ENCODE results near the gene GPR162. TPM values are rescaled to one million over a fixed set of nuclear protein-coding genes. Genes with fewer than 3 reads are reported as not detected.

The GPR162 gene
- total RNA-seq, 1 experiment from 2014 or later = 2.4 TPM

DNA sequence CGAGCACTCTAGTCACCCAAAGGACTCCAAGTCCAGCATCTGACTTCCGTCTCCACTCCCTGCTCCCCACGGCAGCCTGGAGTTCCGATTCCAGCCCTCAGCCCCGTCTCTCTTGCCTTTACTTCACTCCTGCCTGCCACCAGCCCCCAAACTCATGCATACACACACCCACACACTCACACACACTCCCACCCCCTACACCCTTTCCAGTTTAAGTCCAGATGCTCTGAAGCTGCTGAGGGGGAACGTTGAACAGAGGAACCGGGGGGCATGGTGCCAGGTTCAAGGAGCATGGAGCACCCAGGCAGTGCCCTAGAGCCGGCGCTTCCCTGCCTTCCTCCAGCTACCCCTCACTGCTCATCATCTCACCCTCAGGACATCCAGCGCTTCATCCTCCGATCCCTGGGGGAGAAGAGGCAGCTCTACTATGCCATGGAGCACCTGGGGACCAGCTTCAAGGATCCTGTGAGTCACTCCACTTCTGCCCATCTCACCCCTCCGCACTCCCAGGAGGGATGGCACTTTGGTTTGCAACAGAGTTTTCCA, 9.9 kb downstream of the GPR162 start:
- H3K4me2 ChIP-seq = no peak overlapping the region
- H2AFZ ChIP-seq = no peak overlapping the region
- H3F3A ChIP-seq (ENCODE audit: insufficient read depth, low read depth) = no peaks in the 10 kb centered on the region
- no peaks in the 10 kb centered on the region for H3K9me2 ChIP-seq (ENCODE audit: insufficient read depth)
- BruUV-seq (replicated peaks) = no TSS peak
- H4K20me1 ChIP-seq (ENCODE audit: insufficient read depth) = no peaks in the 10 kb centered on the region
- intact Hi-C loops (cut with micrococcal nuclease; ENCODE audit: unreplicated experiment) = no loop called here
- DNase-seq = no peak
- H3K79me2 ChIP-seq (ENCODE audit: low read depth) = no peaks in the 10 kb centered on the region
- H3K9me3 ChIP-seq (ENCODE audit: insufficient read depth, low read depth) = no peaks in the 10 kb centered on the region
- no peak overlapping the region for H3K4me3 ChIP-seq
- ChIA-PET CTCF (interaction anchor here (0.6 to 0.7 kb wide), 2 partner anchors 140 to 299 kb away, joined by 6 to 7 read pairs; no protein-coding TSS in a partner anchor), POLR2A (ENCODE audit: unreplicated experiment) (interaction anchor here (0.5 kb wide), 1 partner anchor 23 kb away, joined by 3 read pairs; no protein-coding TSS in a partner anchor)
- peaks cover 63% of the 10 kb centered on the region for H3K27me3 ChIP-seq (ENCODE audit: insufficient read depth, low read depth)
- H3K4me1 ChIP-seq (replicated peaks; ENCODE audit: insufficient read depth) = no peaks in the 10 kb centered on the region
- TF ChIP-seq, protein P1, sequence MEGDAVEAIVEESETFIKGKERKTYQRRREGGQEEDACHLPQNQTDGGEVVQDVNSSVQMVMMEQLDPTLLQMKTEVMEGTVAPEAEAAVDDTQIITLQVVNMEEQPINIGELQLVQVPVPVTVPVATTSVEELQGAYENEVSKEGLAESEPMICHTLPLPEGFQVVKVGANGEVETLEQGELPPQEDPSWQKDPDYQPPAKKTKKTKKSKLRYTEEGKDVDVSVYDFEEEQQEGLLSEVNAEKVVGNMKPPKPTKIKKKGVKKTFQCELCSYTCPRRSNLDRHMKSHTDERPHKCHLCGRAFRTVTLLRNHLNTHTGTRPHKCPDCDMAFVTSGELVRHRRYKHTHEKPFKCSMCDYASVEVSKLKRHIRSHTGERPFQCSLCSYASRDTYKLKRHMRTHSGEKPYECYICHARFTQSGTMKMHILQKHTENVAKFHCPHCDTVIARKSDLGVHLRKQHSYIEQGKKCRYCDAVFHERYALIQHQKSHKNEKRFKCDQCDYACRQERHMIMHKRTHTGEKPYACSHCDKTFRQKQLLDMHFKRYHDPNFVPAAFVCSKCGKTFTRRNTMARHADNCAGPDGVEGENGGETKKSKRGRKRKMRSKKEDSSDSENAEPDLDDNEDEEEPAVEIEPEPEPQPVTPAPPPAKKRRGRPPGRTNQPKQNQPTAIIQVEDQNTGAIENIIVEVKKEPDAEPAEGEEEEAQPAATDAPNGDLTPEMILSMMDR (conservative IDR thresholded peaks at IDR 0.05) = no peak
- TF ChIP-seq EZH2 (IDR thresholded peaks at IDR 0.05; ENCODE audit: low read depth) = no peak
- H3K36me3 ChIP-seq (ENCODE audit: low read depth) = no peaks in the 10 kb centered on the region
- no peak overlapping the region for H3K27ac ChIP-seq

DNA sequence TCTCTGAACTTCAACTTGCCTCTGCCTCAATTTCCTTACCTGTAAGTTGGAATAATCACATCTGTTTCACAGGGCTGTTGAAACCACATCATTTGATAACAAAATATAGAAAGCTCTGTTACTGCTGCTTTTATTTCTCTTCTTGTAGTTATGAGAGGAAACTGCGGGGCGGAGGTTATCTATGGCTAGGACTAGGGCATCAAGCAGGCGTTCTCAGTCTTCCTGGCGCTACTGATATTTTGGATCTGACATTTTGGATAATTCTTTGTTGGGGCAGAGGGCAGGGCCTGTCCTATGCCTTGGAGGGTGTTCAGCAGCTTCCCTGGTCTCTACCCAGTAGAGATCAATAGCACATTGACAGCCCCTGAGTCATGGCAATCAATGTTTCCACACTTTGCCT, 10.5 kb downstream of the GPR162 start:
- H3F3A ChIP-seq (ENCODE audit: insufficient read depth, low read depth) = no peaks in the 10 kb centered on the region
- no TSS peak for BruUV-seq (replicated peaks)
- H3K4me3 ChIP-seq = no peak overlapping the region
- no peaks in the 10 kb centered on the region for H3K79me2 ChIP-seq (ENCODE audit: low read depth)
- no peak for TF ChIP-seq EZH2 (IDR thresholded peaks at IDR 0.05; ENCODE audit: low read depth)
- TF ChIP-seq, protein P1 (conservative IDR thresholded peaks at IDR 0.05) = no peak
- no peak overlapping the region for H2AFZ ChIP-seq
- no peak for DNase-seq
- H3K36me3 ChIP-seq (ENCODE audit: low read depth) = no peaks in the 10 kb centered on the region
- H3K27me3 ChIP-seq (ENCODE audit: insufficient read depth, low read depth) = peaks cover 57% of the 10 kb centered on the region
- H3K4me1 ChIP-seq (replicated peaks; ENCODE audit: insufficient read depth) = no peaks in the 10 kb centered on the region
- H4K20me1 ChIP-seq (ENCODE audit: insufficient read depth) = no peaks in the 10 kb centered on the region
- no peak overlapping the region for H3K4me2 ChIP-seq
- H3K27ac ChIP-seq = no peak overlapping the region
- H3K9me2 ChIP-seq (ENCODE audit: insufficient read depth) = no peaks in the 10 kb centered on the region
- intact Hi-C loops (cut with micrococcal nuclease; ENCODE audit: unreplicated experiment) = no loop called here
- CTCF ChIA-PET = interaction anchor here (0.6 kb wide), 1 partner anchor 141 kb away, joined by 6 read pairs; no protein-coding TSS in a partner anchor
- POLR2A ChIA-PET (ENCODE audit: unreplicated experiment) = interaction anchor here (0.5 to 0.6 kb wide), 2 partner anchors 24 to 300 kb away, joined by 3 to 6 read pairs; no protein-coding TSS in a partner anchor
- H3K9me3 ChIP-seq (ENCODE audit: insufficient read depth, low read depth) = no peaks in the 10 kb centered on the region

DNA sequence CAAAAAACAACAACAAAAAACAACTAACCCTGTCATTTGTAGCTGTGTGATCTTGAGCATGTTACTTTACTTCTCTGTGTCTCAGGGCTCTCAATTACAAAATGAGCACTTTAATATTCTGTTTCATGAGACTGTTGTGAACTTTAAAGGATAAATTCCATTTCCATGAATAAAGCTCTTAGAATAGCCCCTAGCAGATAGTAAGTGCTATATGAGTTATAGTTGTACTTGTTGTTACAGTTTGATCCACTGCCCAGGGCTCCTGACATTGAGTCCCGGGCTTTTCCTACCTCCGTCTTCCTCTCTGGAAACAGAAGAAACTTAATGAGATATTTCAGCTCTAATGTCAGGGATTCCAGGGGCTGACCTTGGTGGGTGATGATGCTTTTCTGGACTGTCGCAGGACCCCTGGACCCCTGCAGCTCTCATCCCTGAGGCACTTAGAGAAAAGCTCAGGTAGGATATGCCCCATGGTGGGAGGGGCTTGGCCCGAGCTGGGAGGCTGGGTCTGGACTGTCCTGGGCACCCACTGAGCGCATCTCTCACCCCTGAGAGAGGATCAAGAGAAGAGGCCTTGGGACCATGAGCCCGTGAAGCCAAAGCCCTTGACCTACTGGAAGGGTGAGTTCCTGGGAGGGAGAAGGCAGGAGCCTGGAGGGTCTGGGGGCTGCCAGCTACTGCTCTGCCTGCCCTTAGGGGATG, 11.7 kb downstream of the GPR162 start:
- Histone ChIP-seq H3K9me2 (ENCODE audit: insufficient read depth) (no peaks in the 10 kb centered on the region), H3K79me2 (ENCODE audit: low read depth) (no peaks in the 10 kb centered on the region), H3K27me3 (ENCODE audit: insufficient read depth, low read depth) (peaks cover 47% of the 10 kb centered on the region), H3F3A (ENCODE audit: insufficient read depth, low read depth) (no peaks in the 10 kb centered on the region), H3K27ac (no peak overlapping the region), H3K4me3 (no peak overlapping the region), H4K20me1 (ENCODE audit: insufficient read depth) (no peaks in the 10 kb centered on the region), H3K36me3 (ENCODE audit: low read depth) (no peaks in the 10 kb centered on the region), H3K9me3 (ENCODE audit: insufficient read depth, low read depth) (no peaks in the 10 kb centered on the region), H3K4me1 (replicated peaks; ENCODE audit: insufficient read depth) (no peaks in the 10 kb centered on the region), H3K4me2 (no peak overlapping the region), H2AFZ (no peak overlapping the region)
- ChIA-PET CTCF (interaction anchor here (0.5 kb wide), 2 partner anchors 151 to 188 kb away, joined by 4 read pairs; no protein-coding TSS in a partner anchor), POLR2A (ENCODE audit: unreplicated experiment) (interaction anchor here (0.6 to 0.7 kb wide), 2 partner anchors 11 to 90 kb away, joined by 5 to 7 read pairs; no protein-coding TSS in a partner anchor)
- DNase-seq = no peak
- intact Hi-C loops (cut with micrococcal nuclease; ENCODE audit: unreplicated experiment) = no loop called here
- no peak for TF ChIP-seq EZH2 (IDR thresholded peaks at IDR 0.05; ENCODE audit: low read depth)
- TF ChIP-seq, protein P1 (conservative IDR thresholded peaks at IDR 0.05) = no peak
- no TSS peak for BruUV-seq (replicated peaks)

Measured in PC-9 (cell line).